Measurements from ENCODE around the gene SEC23A.

The SEC23A gene

GRCh38 chr14:39005044-39005880 lies 97.8 kb downstream of the SEC23A start:
- no peaks in the 10 kb centered on the region for H3K36me3 ChIP-seq (ENCODE audit: control insufficient read depth, insufficient read depth, low read length)
- no peaks in the 10 kb centered on the region for H3K27me3 ChIP-seq (replicated peaks; ENCODE audit: control insufficient read depth, insufficient read depth, low read length)
- DNase-seq (ENCODE audit: extremely low read depth, insufficient read length) = no peak
- no peak for TF ChIP-seq CTCF (IDR thresholded peaks at IDR 0.05; ENCODE audit: insufficient read depth, low read length, poor library complexity, severe bottlenecking)
- no peak overlapping the region for H3K4me3 ChIP-seq (replicated peaks; ENCODE audit: low read depth, low read length)

GRCh38 chr14:38999949-39000348 lies 103.1 kb downstream of the SEC23A start:
- TF ChIP-seq CTCF (IDR thresholded peaks at IDR 0.05; ENCODE audit: insufficient read depth, low read length, poor library complexity, severe bottlenecking) = no peak

GRCh38 chr14:38994731-38995130 lies 108.3 kb downstream of the SEC23A start:
- TF ChIP-seq CTCF (IDR thresholded peaks at IDR 0.05; ENCODE audit: insufficient read depth, low read length, poor library complexity, severe bottlenecking) = no peak
- no peaks in the 10 kb centered on the region for H3K36me3 ChIP-seq (ENCODE audit: control insufficient read depth, insufficient read depth, low read length)
- H3K27me3 ChIP-seq (replicated peaks; ENCODE audit: control insufficient read depth, insufficient read depth, low read length) = no peaks in the 10 kb centered on the region
- H3K4me3 ChIP-seq (replicated peaks; ENCODE audit: low read depth, low read length) = no peak overlapping the region
- DNase-seq (ENCODE audit: extremely low read depth, insufficient read length) = no peak

More at GRCh38 chr14:38999949-39000348, 103.1 kb downstream of the SEC23A start:
- no peak for DNase-seq (ENCODE audit: extremely low read depth, insufficient read length)
- no peaks in the 10 kb centered on the region for H3K27me3 ChIP-seq (replicated peaks; ENCODE audit: control insufficient read depth, insufficient read depth, low read length)
- H3K36me3 ChIP-seq (ENCODE audit: control insufficient read depth, insufficient read depth, low read length) = no peaks in the 10 kb centered on the region
- no peak overlapping the region for H3K4me3 ChIP-seq (replicated peaks; ENCODE audit: low read depth, low read length)

GRCh38 chr14:38993981-38994380 lies 109.1 kb downstream of the SEC23A start:
- no peak for TF ChIP-seq CTCF (IDR thresholded peaks at IDR 0.05; ENCODE audit: insufficient read depth, low read length, poor library complexity, severe bottlenecking)
- H3K36me3 ChIP-seq (ENCODE audit: control insufficient read depth, insufficient read depth, low read length) = no peaks in the 10 kb centered on the region
- no peaks in the 10 kb centered on the region for H3K27me3 ChIP-seq (replicated peaks; ENCODE audit: control insufficient read depth, insufficient read depth, low read length)
- DNase-seq (ENCODE audit: extremely low read depth, insufficient read length) = no peak
- no peak overlapping the region for H3K4me3 ChIP-seq (replicated peaks; ENCODE audit: low read depth, low read length)

- TF ChIP-seq CTCF (IDR thresholded peaks at IDR 0.05; ENCODE audit: insufficient read depth, low read length, poor library complexity, severe bottlenecking) = no peak
- no peak overlapping the region for H3K4me3 ChIP-seq (replicated peaks; ENCODE audit: low read depth, low read length)
- no peaks in the 10 kb centered on the region for H3K36me3 ChIP-seq (ENCODE audit: control insufficient read depth, insufficient read depth, low read length)
- no peak for DNase-seq (ENCODE audit: extremely low read depth, insufficient read length)
- H3K27me3 ChIP-seq (replicated peaks; ENCODE audit: control insufficient read depth, insufficient read depth, low read length) = no peaks in the 10 kb centered on the region
Observed at GRCh38 chr14:38992067-38992844, 110.8 kb downstream of the SEC23A start.
